Measurements from ENCODE around the gene ARHGEF4.

Gene ARHGEF4

GRCh38 chr2:130878316-130878715 lies 41.6 kb downstream of the ARHGEF4 start:
- ChIA-PET POLR2A (no interaction called here), CTCF (interaction anchor here (14.3 kb wide), 1 partner anchor 79 kb away, joined by 238 read pairs; no protein-coding TSS in a partner anchor)
- no peak for TF ChIP-seq CTCF (IDR thresholded peaks at IDR 0.05; ENCODE audit: control extremely low read depth, extremely low read depth, low read depth, missing control alignments)
- DNase-seq (ENCODE audit: extremely low spot score) = no peak

- ChIA-PET CTCF (interaction anchor here (14.3 kb wide), 1 partner anchor 79 kb away, joined by 238 read pairs; no protein-coding TSS in a partner anchor), POLR2A (no interaction called here)
- no peak for DNase-seq (ENCODE audit: extremely low spot score)
- no peak for TF ChIP-seq CTCF (IDR thresholded peaks at IDR 0.05; ENCODE audit: control extremely low read depth, extremely low read depth, low read depth, missing control alignments)
Observed at GRCh38 chr2:130878933-130879332, 42.2 kb downstream of the ARHGEF4 start.

- no peak for TF ChIP-seq CTCF (IDR thresholded peaks at IDR 0.05; ENCODE audit: control extremely low read depth, extremely low read depth, low read depth, missing control alignments)
- CTCF ChIA-PET = interaction anchor here (1.2 to 4.4 kb wide), 4 partner anchors 9 to 87 kb away, joined by 3 to 24 read pairs (median 12); no protein-coding TSS in a partner anchor
- POLR2A ChIA-PET = no interaction called here
- no peak for DNase-seq (ENCODE audit: extremely low spot score)
Observed at GRCh38 chr2:130882111-130882690, 45.5 kb downstream of the ARHGEF4 start.

GRCh38 chr2:130882991-130883390 lies 46.3 kb downstream of the ARHGEF4 start:
- ChIA-PET POLR2A (no interaction called here), CTCF (interaction anchor here (0.7 to 4.4 kb wide), 3 partner anchors 10 to 85 kb away, joined by 3 to 24 read pairs (median 20); no protein-coding TSS in a partner anchor)
- TF ChIP-seq CTCF (IDR thresholded peaks at IDR 0.05; ENCODE audit: control extremely low read depth, extremely low read depth, low read depth, missing control alignments) = no peak
- no peak for DNase-seq (ENCODE audit: extremely low spot score)

GRCh38 chr2:130883496-130883895 lies 46.8 kb downstream of the ARHGEF4 start:
- CTCF ChIA-PET = interaction anchor here (0.7 to 4.4 kb wide), 3 partner anchors 10 to 86 kb away, joined by 3 to 24 read pairs (median 20); no protein-coding TSS in a partner anchor

GRCh38 chr2:130884013-130884412 lies 47.3 kb downstream of the ARHGEF4 start:
- ChIA-PET POLR2A (no interaction called here), CTCF (interaction anchor here (0.9 to 4.4 kb wide), 3 partner anchors 11 to 86 kb away, joined by 3 to 24 read pairs (median 20); no protein-coding TSS in a partner anchor)
- TF ChIP-seq CTCF (IDR thresholded peaks at IDR 0.05; ENCODE audit: control extremely low read depth, extremely low read depth, low read depth, missing control alignments) = no peak
- no peak for DNase-seq (ENCODE audit: extremely low spot score)

More at GRCh38 chr2:130883496-130883895, 46.8 kb downstream of the ARHGEF4 start:
- POLR2A ChIA-PET = no interaction called here
- no peak for TF ChIP-seq CTCF (IDR thresholded peaks at IDR 0.05; ENCODE audit: control extremely low read depth, extremely low read depth, low read depth, missing control alignments)
- no peak for DNase-seq (ENCODE audit: extremely low spot score)
